Measurements from ENCODE around the gene TPX2.

DNA sequence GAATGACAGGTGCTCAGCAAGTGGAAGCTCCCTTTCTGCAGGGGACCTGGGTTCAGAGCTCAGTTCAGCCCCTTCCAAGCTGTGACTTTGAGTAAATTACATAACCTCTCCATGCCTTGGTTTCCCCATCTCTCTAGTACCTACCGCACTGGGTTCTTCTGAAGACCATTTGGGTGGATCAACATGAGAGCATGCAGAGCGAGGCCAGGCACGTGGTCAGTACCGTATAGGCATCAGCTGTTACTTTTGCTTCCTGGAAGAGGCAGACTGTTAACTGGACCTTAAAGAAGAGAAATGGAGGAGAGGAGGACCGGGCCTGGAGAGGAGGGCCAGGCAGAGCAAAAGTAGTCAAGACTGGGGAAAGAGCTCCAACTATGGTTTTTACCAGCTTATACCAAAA is 78.4 kb downstream of the TPX2 start:
- TF ChIP-seq CREM (IDR thresholded peaks at IDR 0.05; ENCODE audit: low read depth) (no peak), JUNB (IDR thresholded peaks at IDR 0.05) (no peak), RAD21 (IDR thresholded peaks at IDR 0.05; ENCODE audit: insufficient read depth, low read depth, low read length) (no peak), PAX8 (IDR thresholded peaks at IDR 0.05) (no peak), TAF1 (IDR thresholded peaks at IDR 0.05; ENCODE audit: borderline replicate concordance, low read depth, low read length) (no peak), POLR2AphosphoS5 (IDR thresholded peaks at IDR 0.05; ENCODE audit: low read length) (no peak), MYC (IDR thresholded peaks at IDR 0.05; ENCODE audit: insufficient read depth, insufficient read length, insufficient replicate concordance, low read length, severe bottlenecking) (no peak), ASH2L (IDR thresholded peaks at IDR 0.05; ENCODE audit: borderline replicate concordance, low read depth) (no peak), POLR2A (IDR thresholded peaks at IDR 0.05; ENCODE audit: low read depth, low read length) (no peak)
- TF ChIP-seq, protein P1, sequence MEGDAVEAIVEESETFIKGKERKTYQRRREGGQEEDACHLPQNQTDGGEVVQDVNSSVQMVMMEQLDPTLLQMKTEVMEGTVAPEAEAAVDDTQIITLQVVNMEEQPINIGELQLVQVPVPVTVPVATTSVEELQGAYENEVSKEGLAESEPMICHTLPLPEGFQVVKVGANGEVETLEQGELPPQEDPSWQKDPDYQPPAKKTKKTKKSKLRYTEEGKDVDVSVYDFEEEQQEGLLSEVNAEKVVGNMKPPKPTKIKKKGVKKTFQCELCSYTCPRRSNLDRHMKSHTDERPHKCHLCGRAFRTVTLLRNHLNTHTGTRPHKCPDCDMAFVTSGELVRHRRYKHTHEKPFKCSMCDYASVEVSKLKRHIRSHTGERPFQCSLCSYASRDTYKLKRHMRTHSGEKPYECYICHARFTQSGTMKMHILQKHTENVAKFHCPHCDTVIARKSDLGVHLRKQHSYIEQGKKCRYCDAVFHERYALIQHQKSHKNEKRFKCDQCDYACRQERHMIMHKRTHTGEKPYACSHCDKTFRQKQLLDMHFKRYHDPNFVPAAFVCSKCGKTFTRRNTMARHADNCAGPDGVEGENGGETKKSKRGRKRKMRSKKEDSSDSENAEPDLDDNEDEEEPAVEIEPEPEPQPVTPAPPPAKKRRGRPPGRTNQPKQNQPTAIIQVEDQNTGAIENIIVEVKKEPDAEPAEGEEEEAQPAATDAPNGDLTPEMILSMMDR (IDR thresholded peaks at IDR 0.05 in 2 of 3, conservative IDR thresholded peaks at IDR 0.05 in 1 of 3; ENCODE audit: control insufficient read depth in 2 of 3, extremely low read depth in 1 of 3, insufficient read depth in 1 of 3, low read depth in 3 of 3, low read length in 3 of 3): no peak
- TF ChIP-seq, protein P2, sequence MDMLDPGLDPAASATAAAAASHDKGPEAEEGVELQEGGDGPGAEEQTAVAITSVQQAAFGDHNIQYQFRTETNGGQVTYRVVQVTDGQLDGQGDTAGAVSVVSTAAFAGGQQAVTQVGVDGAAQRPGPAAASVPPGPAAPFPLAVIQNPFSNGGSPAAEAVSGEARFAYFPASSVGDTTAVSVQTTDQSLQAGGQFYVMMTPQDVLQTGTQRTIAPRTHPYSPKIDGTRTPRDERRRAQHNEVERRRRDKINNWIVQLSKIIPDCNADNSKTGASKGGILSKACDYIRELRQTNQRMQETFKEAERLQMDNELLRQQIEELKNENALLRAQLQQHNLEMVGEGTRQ (IDR thresholded peaks at IDR 0.05; ENCODE audit: borderline replicate concordance, low read depth, low read length): no peak
